HUES64 (cell line): ENCODE results near the gene ZNF143.

Experiments used
- H3K27ac ChIP-seq: 2 replicates; pipeline ENCODE4 v1.7.0; 2013; ENCODE audit warnings: low read depth, low read length, inconsistent platforms
- H3K27me3 ChIP-seq: 2 replicates; pipeline ENCODE4 v1.6.1; 2013; ENCODE audit warnings: mild to moderate bottlenecking, low read length; ENCODE audit not compliant: insufficient read depth
- H3K36me3 ChIP-seq: 2 replicates; pipeline ENCODE4 v1.6.1; 2013; ENCODE audit warnings: mild to moderate bottlenecking, low read length; ENCODE audit not compliant: insufficient read depth
- H3K4me1 ChIP-seq: 2 replicates; pipeline ENCODE4 v1.6.1; 2013; ENCODE audit warnings: mild to moderate bottlenecking, low read length, moderate library complexity; ENCODE audit not compliant: insufficient read depth
- H3K4me3 ChIP-seq: 2 replicates; pipeline ENCODE4 v1.5.1; 2013; ENCODE audit warnings: mild to moderate bottlenecking, low read length, moderate library complexity
- H3K9ac ChIP-seq: 2 replicates; pipeline ENCODE4 v1.6.1; 2013; ENCODE audit warnings: mild to moderate bottlenecking, low read depth, low read length
- H3K9me3 ChIP-seq: 2 replicates; pipeline ENCODE4 v1.6.1; 2013; ENCODE audit warnings: low read depth, low read length; ENCODE audit not compliant: insufficient read depth
- WGBS: fragments of 150-250, 120-280 bp; methylation state at CpG from one replicate; pipeline ENCODE4 v1.1.7; 2013; ENCODE audit warnings: missing lambda C conversion rate; 5-methylcytosine and 5-hydroxymethylcytosine counted together

Gene ZNF143

GRCh38 chr11:9462172-9462799 is 1.5 kb downstream of the ZNF143 start:
- H3K4me3 ChIP-seq = peak overlapping the region; percentile 87

DNA sequence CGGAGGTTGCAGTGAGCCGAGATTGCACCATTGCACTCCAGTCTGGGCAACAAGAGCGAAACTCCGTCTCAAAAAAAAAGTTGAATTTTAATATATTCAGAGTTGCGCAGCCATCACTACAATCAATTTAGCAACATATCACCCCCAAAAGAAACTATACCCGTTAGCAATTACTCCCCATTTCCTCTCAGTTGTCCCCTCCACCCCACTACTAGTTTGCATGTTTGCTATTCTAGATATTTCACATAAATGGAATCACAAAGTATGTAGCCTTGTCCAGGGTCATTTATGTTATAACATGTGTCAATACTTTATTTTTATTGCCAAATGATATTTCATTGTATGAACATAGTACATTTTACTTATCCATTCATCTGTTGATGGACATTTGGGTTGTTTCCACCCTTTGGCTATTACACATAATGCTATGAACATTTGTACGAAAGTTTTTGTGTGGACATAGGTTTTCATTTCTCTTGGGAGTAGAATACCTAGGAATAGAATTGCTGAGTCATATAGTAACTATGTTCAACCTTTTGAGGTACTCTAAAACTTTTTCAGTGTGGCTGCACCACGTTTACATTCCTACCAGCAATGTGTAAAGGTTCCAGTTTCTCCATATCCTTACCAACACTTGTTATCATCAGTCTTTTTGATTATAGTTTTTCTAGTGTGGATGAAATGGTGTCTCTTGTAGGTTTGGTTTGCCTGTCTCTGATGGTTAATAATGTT is 2.2 kb downstream of the ZNF143 start:
- H3K4me1 ChIP-seq = no peaks in the 10 kb centered on the region
- H3K27ac ChIP-seq = no peak overlapping the region; the same call in 1 of the 2 replicates
- no peaks in the 10 kb centered on the region for H3K9me3 ChIP-seq
- H3K36me3 ChIP-seq = 0 out of 2 replicates have a peak, but pooled peaks cover under 1% of the 10 kb centered on the region
- no peak overlapping the region for H3K9ac ChIP-seq
- no peak overlapping the region for H3K4me3 ChIP-seq
- WGBS = 96% methylated on average over 8 of the region's 8 CpGs
- no peaks in the 10 kb centered on the region for H3K27me3 ChIP-seq

More at GRCh38 chr11:9462172-9462799, 1.5 kb downstream of the ZNF143 start:
- no peaks in the 10 kb centered on the region for H3K4me1 ChIP-seq
- no peak overlapping the region; the same call in 1 of the 2 replicates for H3K27ac ChIP-seq
- no peaks in the 10 kb centered on the region for H3K9me3 ChIP-seq
- no peaks in the 10 kb centered on the region for H3K27me3 ChIP-seq
- WGBS = 94% methylated on average over 15 of the region's 16 CpGs
- H3K9ac ChIP-seq = peak overlapping the region; percentile 98; the same call in 1 of the 2 replicates
- H3K36me3 ChIP-seq = no peaks in the 10 kb centered on the region

GRCh38 chr11:9470765-9471164 is 10.0 kb downstream of the ZNF143 start:
- Histone ChIP-seq H3K4me3 (no peak overlapping the region), H3K9ac (no peak overlapping the region), H3K4me1 (no peaks in the 10 kb centered on the region), H3K36me3 (peaks cover 55% of the 10 kb centered on the region), H3K27me3 (no peaks in the 10 kb centered on the region), H3K9me3 (no peaks in the 10 kb centered on the region), H3K27ac (no peak overlapping the region)
- 97% methylated on average over 4 of the region's 4 CpGs for WGBS

DNA sequence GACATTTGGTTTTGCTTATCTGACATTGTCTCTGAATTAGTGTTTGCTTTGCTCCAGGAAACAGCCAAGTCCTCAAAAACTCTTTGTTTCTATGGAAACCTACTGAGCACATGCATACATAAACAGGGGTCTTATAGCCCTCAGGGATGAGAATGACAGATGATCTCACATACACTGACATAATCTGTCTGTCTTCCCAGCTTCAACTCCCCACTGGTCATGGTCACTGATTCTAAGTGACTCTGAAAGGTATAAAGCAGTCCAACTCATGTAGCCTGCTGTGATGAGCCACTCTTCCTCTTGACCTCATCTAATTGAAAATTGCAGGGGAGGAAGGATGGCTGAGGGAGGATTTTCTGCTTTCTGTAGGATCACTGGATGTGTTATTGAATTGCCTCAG is 12.6 kb downstream of the ZNF143 start:
- Histone ChIP-seq H3K27ac (no peak overlapping the region), H3K4me1 (no peaks in the 10 kb centered on the region), H3K27me3 (no peaks in the 10 kb centered on the region), H3K9ac (no peak overlapping the region), H3K4me3 (no peak overlapping the region), H3K36me3 (peaks cover 66% of the 10 kb centered on the region), H3K9me3 (no peaks in the 10 kb centered on the region)

- Histone ChIP-seq H3K36me3 (peaks cover 66% of the 10 kb centered on the region), H3K4me1 (no peaks in the 10 kb centered on the region), H3K9ac (no peak overlapping the region), H3K27ac (no peak overlapping the region), H3K27me3 (no peaks in the 10 kb centered on the region), H3K4me3 (no peak overlapping the region), H3K9me3 (no peaks in the 10 kb centered on the region)
- WGBS = 88% methylated on average over 1 of the region's 2 CpGs
Measured at GRCh38 chr11:9479899-9480298, 19.1 kb downstream of the ZNF143 start.

- 94% methylated on average over 3 of the region's 3 CpGs for WGBS
- no peak overlapping the region for H3K9ac ChIP-seq
- H3K4me1 ChIP-seq = no peaks in the 10 kb centered on the region
- no peaks in the 10 kb centered on the region for H3K9me3 ChIP-seq
- no peak overlapping the region for H3K27ac ChIP-seq
- H3K36me3 ChIP-seq = peaks cover 65% of the 10 kb centered on the region
- no peak overlapping the region for H3K4me3 ChIP-seq
- H3K27me3 ChIP-seq = no peaks in the 10 kb centered on the region
Measured at GRCh38 chr11:9489080-9489765, 28.4 kb downstream of the ZNF143 start.

DNA sequence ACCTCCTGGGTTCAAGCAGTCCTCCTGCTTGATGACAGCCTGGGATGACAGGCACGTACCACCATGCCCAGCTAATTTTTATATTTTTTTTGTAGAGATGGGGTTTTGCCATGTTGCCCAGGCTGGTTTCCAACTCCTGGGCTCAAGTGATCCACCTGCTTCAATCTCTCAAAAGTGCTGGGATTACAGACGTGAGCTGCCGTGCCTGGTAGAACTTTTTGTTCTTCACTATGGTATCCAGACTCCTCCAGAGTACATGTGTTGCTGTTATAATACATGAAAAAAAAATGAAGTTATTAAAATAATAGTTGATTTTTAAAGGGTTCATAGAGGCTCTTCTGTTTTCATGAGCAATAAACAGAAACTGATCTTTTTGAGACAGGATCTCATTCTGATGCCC is 29.6 kb downstream of the ZNF143 start:
- Histone ChIP-seq H3K27ac (no peak overlapping the region), H3K27me3 (no peaks in the 10 kb centered on the region), H3K9me3 (no peaks in the 10 kb centered on the region), H3K4me1 (no peaks in the 10 kb centered on the region), H3K4me3 (no peak overlapping the region), H3K9ac (no peak overlapping the region), H3K36me3 (peaks cover 75% of the 10 kb centered on the region)
- WGBS = 98% methylated on average over 3 of the region's 3 CpGs

DNA sequence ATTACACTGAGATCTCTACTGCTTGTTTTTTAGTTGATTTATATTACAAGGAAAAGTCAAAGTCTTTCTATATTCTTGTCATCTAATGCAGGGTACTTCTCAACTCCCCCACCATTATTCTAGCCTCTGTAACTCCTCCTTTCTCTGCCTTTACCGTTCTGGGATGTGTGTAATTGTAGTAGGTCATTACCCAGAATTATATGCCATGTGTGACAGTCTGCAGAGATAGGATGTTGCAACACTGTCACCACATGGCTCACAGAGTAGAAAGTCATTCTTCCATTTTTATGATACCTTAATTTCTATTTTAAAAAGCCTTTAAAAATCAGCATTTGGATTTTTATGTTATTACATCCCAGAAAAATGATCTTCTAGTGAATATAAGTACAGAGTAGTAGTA is 32.7 kb downstream of the ZNF143 start:
- H3K36me3 ChIP-seq = peaks cover 80% of the 10 kb centered on the region
- no peak overlapping the region for H3K9ac ChIP-seq
- no peak overlapping the region for H3K4me3 ChIP-seq
- no peaks in the 10 kb centered on the region for H3K27me3 ChIP-seq
- H3K9me3 ChIP-seq = no peaks in the 10 kb centered on the region
- H3K4me1 ChIP-seq = no peaks in the 10 kb centered on the region
- no peak overlapping the region for H3K27ac ChIP-seq
- no CpG with 5 or more reads among the region's 1 CpG for WGBS

DNA sequence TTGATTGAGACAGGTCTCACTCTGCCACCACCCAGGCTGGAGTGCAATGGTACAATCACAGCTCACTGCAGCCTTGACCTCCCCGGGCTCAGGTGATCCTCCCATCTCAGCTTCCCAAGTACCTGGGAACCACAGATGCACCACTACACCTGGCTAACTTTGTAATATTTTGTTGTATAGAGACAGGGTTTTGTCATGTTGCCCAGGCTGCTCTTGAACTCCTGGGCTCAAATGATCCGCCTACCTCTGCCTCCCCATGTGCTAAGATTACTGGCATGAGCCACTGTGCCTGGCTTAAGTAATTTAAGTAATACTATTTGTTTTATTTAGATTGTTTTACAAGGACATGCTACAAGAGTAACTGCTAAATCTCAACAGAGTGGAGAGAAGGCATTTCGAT is 33.5 kb downstream of the ZNF143 start:
- 100% methylated on average over 2 of the region's 3 CpGs for WGBS
- H3K4me1 ChIP-seq = no peaks in the 10 kb centered on the region

GRCh38 chr11:9495803-9496514 is 35.1 kb downstream of the ZNF143 start:
- WGBS = 92% methylated on average over 5 of the region's 6 CpGs
- no peaks in the 10 kb centered on the region for H3K9me3 ChIP-seq
- no peak overlapping the region for H3K27ac ChIP-seq
- no peaks in the 10 kb centered on the region for H3K4me1 ChIP-seq
- H3K4me3 ChIP-seq = no peak overlapping the region
- H3K9ac ChIP-seq = no peak overlapping the region
- H3K36me3 ChIP-seq = peaks cover 84% of the 10 kb centered on the region
- H3K27me3 ChIP-seq = no peaks in the 10 kb centered on the region

More for the DNA sequence above, 33.5 kb downstream of the ZNF143 start:
- Histone ChIP-seq H3K4me3 (no peak overlapping the region), H3K36me3 (peaks cover 82% of the 10 kb centered on the region), H3K27ac (no peak overlapping the region), H3K9me3 (no peaks in the 10 kb centered on the region), H3K9ac (no peak overlapping the region), H3K27me3 (no peaks in the 10 kb centered on the region)
